ENCODE measurements around the gene IHH. TPM values are rescaled to one million over a fixed set of nuclear protein-coding genes. Genes with fewer than 3 reads are reported as not detected.

IHH gene
- polyA plus RNA-seq, 3 donors, result not detected

GRCh38 chr2:219035942-219036341 is 24.8 kb downstream of the IHH start:
- Histone ChIP-seq H3K9me3 (replicated peaks in 1 of 2; ENCODE audit: control insufficient read depth in 1 of 2, insufficient read depth in 1 of 2, low read length in 2 of 2) (no peaks in the 10 kb centered on the region), H3K27me3 (ENCODE audit: control insufficient read depth in 2 of 2, insufficient read depth in 2 of 2, low read length in 2 of 2) (peaks cover 15 to 52% of the 10 kb centered on the region in 2 donors), H3K4me3 (replicated peaks in 1 of 3; ENCODE audit: low read depth in 2 of 3, low read length in 3 of 3) (no peak overlapping the region), H3K27ac (ENCODE audit: low read depth in 1 of 2, low read length in 2 of 2) (no peak overlapping the region), H3K4me1 (ENCODE audit: control insufficient read depth in 1 of 2, insufficient read depth in 2 of 2, low read length in 2 of 2) (no peaks in the 10 kb centered on the region), H3K36me3 (replicated peaks in 1 of 2; ENCODE audit: control insufficient read depth in 1 of 2, insufficient read depth in 2 of 2, low read length in 2 of 2) (no peaks in the 10 kb centered on the region), H4K20me1 (ENCODE audit: insufficient read depth, low read length) (no peaks in the 10 kb centered on the region), H3K9ac (ENCODE audit: insufficient read depth, low read length, poor library complexity, severe bottlenecking) (no peak overlapping the region), H2AFZ (ENCODE audit: insufficient read depth, low read depth, low read length, poor library complexity, severe bottlenecking) (no peak overlapping the region), H3K79me2 (ENCODE audit: insufficient read depth, low read length) (no peaks in the 10 kb centered on the region), H3K4me2 (replicated peaks; ENCODE audit: extremely low read depth, low read length, poor library complexity, severe bottlenecking) (no peak overlapping the region)
- intact Hi-C loops (cut with micrococcal nuclease), result no loop called here
- peaks cover under 1% of the 10 kb centered on the region for H3K4me1 Mint-ChIP-seq
- peaks cover 0 to 3% (median 0%) of the 10 kb centered on the region in 7 donors for H3K9me3 Mint-ChIP-seq
- DNase-seq, result no peak
- H3K27ac Mint-ChIP-seq, result no peak overlapping the region
- H3K36me3 Mint-ChIP-seq, result no peaks in the 10 kb centered on the region
- no peak overlapping the region for H3K4me3 Mint-ChIP-seq
- WGBS (ENCODE audit: insufficient coverage), result no CpG with 5 or more reads among the region's 2 CpGs
- no peak for TF ChIP-seq CTCF (IDR thresholded peaks at IDR 0.05)
- H3K27me3 Mint-ChIP-seq (ENCODE audit: low read depth in 3 of 3), result peaks cover 42 to 77% (median 51%) of the 10 kb centered on the region in 3 donors

GRCh38 chr2:219034823-219035222 is 25.9 kb downstream of the IHH start:
- peaks cover 34 to 72% (median 44%) of the 10 kb centered on the region in 3 donors for H3K27me3 Mint-ChIP-seq (ENCODE audit: low read depth in 3 of 3)
- peaks cover 0 to 3% (median 0%) of the 10 kb centered on the region in 7 donors for H3K9me3 Mint-ChIP-seq
- intact Hi-C loops (cut with micrococcal nuclease), result no loop called here
- H3K36me3 ChIP-seq (replicated peaks in 1 of 2; ENCODE audit: control insufficient read depth in 1 of 2, insufficient read depth in 2 of 2, low read length in 2 of 2), result no peaks in the 10 kb centered on the region
- H3K4me1 ChIP-seq (ENCODE audit: control insufficient read depth in 1 of 2, insufficient read depth in 2 of 2, low read length in 2 of 2), result no peaks in the 10 kb centered on the region
- no peaks in the 10 kb centered on the region for H4K20me1 ChIP-seq (ENCODE audit: insufficient read depth, low read length)
- H3K4me3 ChIP-seq (replicated peaks in 1 of 3; ENCODE audit: low read depth in 2 of 3, low read length in 3 of 3), result no peak overlapping the region
- no peak overlapping the region for H2AFZ ChIP-seq (ENCODE audit: insufficient read depth, low read depth, low read length, poor library complexity, severe bottlenecking)
- H3K4me2 ChIP-seq (replicated peaks; ENCODE audit: extremely low read depth, low read length, poor library complexity, severe bottlenecking), result no peak overlapping the region
- no peak overlapping the region for H3K27ac ChIP-seq (ENCODE audit: low read depth in 1 of 2, low read length in 2 of 2)
- no peaks in the 10 kb centered on the region for H3K79me2 ChIP-seq (ENCODE audit: insufficient read depth, low read length)
- no peaks in the 10 kb centered on the region for H3K4me1 Mint-ChIP-seq
- WGBS (ENCODE audit: insufficient coverage), result 40% methylated on average over 1 of the region's 6 CpGs
- no peak overlapping the region for H3K9ac ChIP-seq (ENCODE audit: insufficient read depth, low read length, poor library complexity, severe bottlenecking)
- H3K36me3 Mint-ChIP-seq, result no peaks in the 10 kb centered on the region
- peaks cover 4 to 42% of the 10 kb centered on the region in 2 donors for H3K27me3 ChIP-seq (ENCODE audit: control insufficient read depth in 2 of 2, insufficient read depth in 2 of 2, low read length in 2 of 2)
- no peak for TF ChIP-seq CTCF (IDR thresholded peaks at IDR 0.05)
- H3K9me3 ChIP-seq (replicated peaks in 1 of 2; ENCODE audit: control insufficient read depth in 1 of 2, insufficient read depth in 1 of 2, low read length in 2 of 2), result no peaks in the 10 kb centered on the region
- no peak for DNase-seq
- peak overlapping the region in 1 of 2 donors; percentile 62 for H3K4me3 Mint-ChIP-seq
- no peak overlapping the region for H3K27ac Mint-ChIP-seq

Measured in CD14-positive monocyte (primary cell).